H9 (cell line): ENCODE results near the gene PRR20G. TPM values are rescaled to one million over a fixed set of nuclear protein-coding genes. Genes with fewer than 3 reads are reported as not detected.

Experiments used
- DNase-seq: peaks from one replicate; pipeline ENCODE4 v3.0.0-alpha.2; 2017
- H2AFZ ChIP-seq: one replicate; pipeline ENCODE4 v1.6.1; 2013; ENCODE audit warnings: mild to moderate bottlenecking, low read length, control low read depth, moderate library complexity
- H2AK5ac ChIP-seq: 2 replicates; pipeline ENCODE4 v1.6.1; 2013; ENCODE audit warnings: low read length, control low read depth, mixed read lengths; ENCODE audit not compliant: insufficient read length
- H2BK120ac ChIP-seq: one replicate; pipeline ENCODE4 v1.6.1; 2013; ENCODE audit warnings: low read depth, mild to moderate bottlenecking, low read length, control low read depth, inconsistent platforms; ENCODE audit not compliant: poor library complexity, severe bottlenecking
- H2BK12ac ChIP-seq: 2 replicates; pipeline ENCODE4 v1.6.1; 2013; ENCODE audit warnings: low read length, control low read depth, mixed read lengths, low read depth; ENCODE audit not compliant: insufficient read length
- H2BK15ac ChIP-seq: 2 replicates; pipeline ENCODE4 v1.6.1; 2013; ENCODE audit warnings: low read depth, low read length, control low read depth
- H2BK20ac ChIP-seq: one replicate; pipeline ENCODE4 v1.6.1; 2013; ENCODE audit warnings: low read depth, mild to moderate bottlenecking, low read length, control low read depth, inconsistent platforms; ENCODE audit not compliant: poor library complexity, severe bottlenecking
- H2BK5ac ChIP-seq: 2 replicates; pipeline ENCODE4 v1.6.1; 2013; ENCODE audit warnings: low read length, control low read depth, mixed read lengths; ENCODE audit not compliant: insufficient read length
- H3K14ac ChIP-seq: 2 replicates; pipeline ENCODE4 v1.6.1; 2013; ENCODE audit warnings: low read length, control low read depth; ENCODE audit not compliant: insufficient read depth
- H3K18ac ChIP-seq: 2 replicates; pipeline ENCODE4 v1.6.1; 2013; ENCODE audit warnings: low read depth, mild to moderate bottlenecking, mixed read lengths, low read length, control low read depth; ENCODE audit not compliant: insufficient read length
- H3K23ac ChIP-seq: 2 replicates; pipeline ENCODE4 v1.6.1; 2013; ENCODE audit warnings: low read length, control low read depth, mixed read lengths, low read depth; ENCODE audit not compliant: insufficient read length
- H3K23me2 ChIP-seq: 2 replicates; pipeline ENCODE4 v1.6.1; 2013; ENCODE audit warnings: low read depth, mild to moderate bottlenecking, mixed read lengths, low read length, control low read depth; ENCODE audit not compliant: insufficient read length, poor library complexity, severe bottlenecking
- H3K27ac ChIP-seq: 2 replicates; pipeline ENCODE4 v1.5.1; 2013; ENCODE audit warnings: low read length, control low read depth, mixed read lengths, low read depth; ENCODE audit not compliant: insufficient read length
- H3K27me3 ChIP-seq: 2 replicates; pipeline ENCODE4 v1.6.1; 2013; ENCODE audit warnings: low read length, control low read depth, inconsistent platforms; ENCODE audit not compliant: insufficient read depth
- H3K4ac ChIP-seq: 2 replicates; pipeline ENCODE4 v1.6.1; 2013; ENCODE audit warnings: low read depth, mild to moderate bottlenecking, control low read depth, inconsistent platforms, low read length, moderate library complexity
- H3K4me1 ChIP-seq: 2 replicates; pipeline ENCODE4 v1.6.1; 2013; ENCODE audit warnings: low read length, control low read depth, inconsistent platforms; ENCODE audit not compliant: insufficient read depth
- H3K4me2 ChIP-seq: 2 replicates; pipeline ENCODE4 v1.6.1; 2013; ENCODE audit warnings: low read length, control low read depth, mixed read lengths; ENCODE audit not compliant: insufficient read length, insufficient read depth
- H3K56ac ChIP-seq: 2 replicates; pipeline ENCODE4 v1.6.1; 2013; ENCODE audit warnings: low read depth, mild to moderate bottlenecking, mixed read lengths, low read length, control low read depth; ENCODE audit not compliant: insufficient read length
- H3K79me1 ChIP-seq: 2 replicates; pipeline ENCODE4 v1.6.1; 2013; ENCODE audit warnings: low read depth, mild to moderate bottlenecking, moderate library complexity, low read length, control low read depth, inconsistent platforms; ENCODE audit not compliant: insufficient read depth, poor library complexity, severe bottlenecking
- H3K79me2 ChIP-seq: 2 replicates; pipeline ENCODE4 v1.6.1; 2013; ENCODE audit warnings: low read length, control low read depth, inconsistent platforms; ENCODE audit not compliant: insufficient read depth
- H3K9ac ChIP-seq: 2 replicates; pipeline ENCODE4 v1.6.1; 2013; ENCODE audit warnings: low read length, control low read depth, mixed read lengths; ENCODE audit not compliant: insufficient read length; ENCODE audit errors: extremely low read depth
- H3K9me3 ChIP-seq: one replicate; pipeline ENCODE4 v1.6.1; 2013; ENCODE audit warnings: low read depth, low read length, inconsistent platforms; ENCODE audit not compliant: control insufficient read depth
- H3T11ph ChIP-seq: one replicate; pipeline ENCODE4 v1.6.1; 2013; ENCODE audit warnings: mild to moderate bottlenecking, low read length, control low read depth, inconsistent platforms
- H4K20me1 ChIP-seq: one replicate; pipeline ENCODE4 v1.6.1; 2013; ENCODE audit not compliant: control insufficient read depth, insufficient read length, insufficient read depth
- H4K5ac ChIP-seq: 2 replicates; pipeline ENCODE4 v1.6.1; 2013; ENCODE audit warnings: low read depth, mild to moderate bottlenecking, mixed read lengths, low read length, control low read depth; ENCODE audit not compliant: insufficient read length
- H4K8ac ChIP-seq: replicated peaks from 2 replicates; pipeline ENCODE4 v1.6.1; 2013; ENCODE audit warnings: low read length, control low read depth, mixed read lengths, low read depth; ENCODE audit not compliant: insufficient read length
- H4K91ac ChIP-seq: 2 replicates; pipeline ENCODE4 v1.6.1; 2013; ENCODE audit warnings: low read depth, mild to moderate bottlenecking, moderate library complexity, mixed read lengths, low read length, control low read depth; ENCODE audit not compliant: insufficient read length
- H3K27ac Mint-ChIP-seq, 3 experiments: 2 replicates in 2 of 3; 3 replicates in 1 of 3; pipeline ENCODE4 v1.8.0; 2020 to 2021; ENCODE audit warnings: mixed read lengths in 3 of 3, mild to moderate bottlenecking in 1 of 3, moderate library complexity in 1 of 3
- H3K27me3 Mint-ChIP-seq: 2 replicates; pipeline ENCODE4 v1.8.0; 2021; ENCODE audit warnings: low read depth, mild to moderate bottlenecking, moderate library complexity, mixed read lengths
- H3K36me3 Mint-ChIP-seq, 3 experiments: 2 replicates in 2 of 3; 3 replicates in 1 of 3; pipeline ENCODE4 v1.8.0; 2020 to 2021; ENCODE audit warnings: low read depth in 3 of 3, mixed read lengths in 3 of 3; ENCODE audit not compliant: insufficient read depth in 1 of 3
- H3K4me1 Mint-ChIP-seq, 2 experiments: 2 replicates each; pipeline ENCODE4 v1.8.0; 2020; ENCODE audit warnings: mixed read lengths in 2 of 2
- H3K4me3 Mint-ChIP-seq, 2 experiments: 2 replicates in 1 of 2; 3 replicates in 1 of 2; pipeline ENCODE4 v1.8.0; 2020 to 2021; ENCODE audit warnings: mild to moderate bottlenecking in 2 of 2, mixed read lengths in 2 of 2, moderate library complexity in 1 of 2
- H3K9me3 Mint-ChIP-seq, 2 experiments: 2 replicates in 1 of 2; 3 replicates in 1 of 2; pipeline ENCODE4 v1.8.0; 2020; ENCODE audit warnings: mild to moderate bottlenecking in 2 of 2, mixed read lengths in 2 of 2, moderate library complexity in 1 of 2
- WGBS: extraction: QIAGEN DNeasy Blood & Tissue Kit; methylation state at CpG from one replicate; pipeline ENCODE4 v1.1.7; 2013; ENCODE audit warnings: missing lambda C conversion rate, low lambda C conversion rate, mixed read lengths; ENCODE audit not compliant: insufficient read length; ENCODE audit errors: extremely low coverage; 5-methylcytosine and 5-hydroxymethylcytosine counted together
- total RNA-seq: library from RNA; stranded (reverse); gene quantifications from 2 replicates; pipeline ENCODE4 v1.2.1, GENCODE V29; 2021
- TF ChIP-seq, protein P1 (sequence below): fragments of 200-600 bp; sonication (generic); conservative IDR thresholded peaks from 3 replicates; pipeline ENCODE4 v1.8.0; 2021; ENCODE audit warnings: antibody characterized with exemption, mild to moderate bottlenecking

PRR20G gene
- total RNA-seq, 1 experiment from 2014 or later = 0.35 TPM

DNA sequence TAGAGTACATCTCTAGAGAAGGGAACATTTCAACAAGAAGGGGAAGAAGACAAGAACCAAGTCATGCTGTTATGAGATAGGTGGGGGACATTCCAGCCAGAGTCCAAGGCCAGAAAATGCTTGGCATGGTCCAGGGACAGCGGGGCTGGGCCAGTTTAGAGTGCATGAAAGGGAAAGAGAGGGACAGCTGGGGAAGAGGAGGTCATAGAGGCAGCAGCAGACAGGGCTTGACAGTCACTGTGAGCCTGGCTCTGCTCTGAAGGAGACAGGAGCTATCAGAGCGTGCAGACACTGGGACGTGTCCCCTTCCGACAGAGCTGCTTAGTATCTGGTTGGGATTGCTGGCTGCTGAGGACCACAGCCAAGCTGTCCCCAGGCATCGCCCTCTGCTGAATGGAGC is 35.7 kb upstream of the PRR20G start:
- peaks cover 0 to 3% (median 0%) of the 10 kb centered on the region in 3 experiments; a peak in 1 of 7 replicates for H3K36me3 Mint-ChIP-seq

More for the DNA sequence above, 35.7 kb upstream of the PRR20G start:
- no peak overlapping the region for H3K4me3 Mint-ChIP-seq
- DNase-seq = no peak
- peaks cover 8 to 9% of the 10 kb centered on the region in 2 experiments for H3K9me3 Mint-ChIP-seq
- no peak overlapping the region for H3K9ac ChIP-seq
- H3K79me2 ChIP-seq = no peaks in the 10 kb centered on the region
- H3K9me3 ChIP-seq = no peaks in the 10 kb centered on the region
- H3K4ac ChIP-seq = no peak overlapping the region
- no peak overlapping the region for H3K23ac ChIP-seq
- H2AFZ ChIP-seq = no peak overlapping the region
- no peaks in the 10 kb centered on the region for H3K4me1 ChIP-seq
- no peak overlapping the region for H4K8ac ChIP-seq
- H3K27me3 ChIP-seq = no peaks in the 10 kb centered on the region
- no peak overlapping the region for H4K5ac ChIP-seq
- no peak overlapping the region for H3K18ac ChIP-seq
- no peak overlapping the region for H2AK5ac ChIP-seq
- H3K27ac ChIP-seq = no peak overlapping the region
- H2BK120ac ChIP-seq = no peak overlapping the region
- no peak overlapping the region for H3K4me2 ChIP-seq
- H2BK15ac ChIP-seq = no peak overlapping the region
- no peak overlapping the region for H2BK20ac ChIP-seq
- H3K27ac Mint-ChIP-seq = no peak overlapping the region
- no peak overlapping the region for H3K56ac ChIP-seq
- no peak overlapping the region for H2BK12ac ChIP-seq
- H3K23me2 ChIP-seq = no peaks in the 10 kb centered on the region
- no peak overlapping the region for H4K91ac ChIP-seq
- H4K20me1 ChIP-seq = no peaks in the 10 kb centered on the region
- no peak overlapping the region for H3T11ph ChIP-seq
- no CpG with 5 or more reads among the region's 5 CpGs for WGBS
- peaks cover 20% of the 10 kb centered on the region for H3K27me3 Mint-ChIP-seq
- no peaks in the 10 kb centered on the region for H3K4me1 Mint-ChIP-seq
- H3K14ac ChIP-seq = no peak overlapping the region; the same call in 1 of the 2 replicates
- TF ChIP-seq, protein P1, sequence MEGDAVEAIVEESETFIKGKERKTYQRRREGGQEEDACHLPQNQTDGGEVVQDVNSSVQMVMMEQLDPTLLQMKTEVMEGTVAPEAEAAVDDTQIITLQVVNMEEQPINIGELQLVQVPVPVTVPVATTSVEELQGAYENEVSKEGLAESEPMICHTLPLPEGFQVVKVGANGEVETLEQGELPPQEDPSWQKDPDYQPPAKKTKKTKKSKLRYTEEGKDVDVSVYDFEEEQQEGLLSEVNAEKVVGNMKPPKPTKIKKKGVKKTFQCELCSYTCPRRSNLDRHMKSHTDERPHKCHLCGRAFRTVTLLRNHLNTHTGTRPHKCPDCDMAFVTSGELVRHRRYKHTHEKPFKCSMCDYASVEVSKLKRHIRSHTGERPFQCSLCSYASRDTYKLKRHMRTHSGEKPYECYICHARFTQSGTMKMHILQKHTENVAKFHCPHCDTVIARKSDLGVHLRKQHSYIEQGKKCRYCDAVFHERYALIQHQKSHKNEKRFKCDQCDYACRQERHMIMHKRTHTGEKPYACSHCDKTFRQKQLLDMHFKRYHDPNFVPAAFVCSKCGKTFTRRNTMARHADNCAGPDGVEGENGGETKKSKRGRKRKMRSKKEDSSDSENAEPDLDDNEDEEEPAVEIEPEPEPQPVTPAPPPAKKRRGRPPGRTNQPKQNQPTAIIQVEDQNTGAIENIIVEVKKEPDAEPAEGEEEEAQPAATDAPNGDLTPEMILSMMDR = no peak
- H2BK5ac ChIP-seq = no peak overlapping the region
- no peaks in the 10 kb centered on the region for H3K79me1 ChIP-seq
